K562 (cell line): Measurements from ENCODE around the gene PCED1B. TPM values are rescaled to one million over a fixed set of nuclear protein-coding genes. Genes with fewer than 3 reads are reported as not detected.

Source experiments
- CCAR2 ChIP-seq: fragments of 200-400 bp; formaldehyde crosslinking; IDR thresholded peaks from 2 replicates; pipeline ENCODE4 v1.6.1; 2017; ENCODE audit warnings: mild to moderate bottlenecking, low read depth, low read length
- CREB1 ChIP-seq, 2 experiments: sonication (generic) in 1 of 2; formaldehyde crosslinking in 1 of 2; IDR thresholded peaks; 2 replicates each; pipeline versions ENCODE4 v1.6.1 to v1.8.0; 2012 to 2022; ENCODE audit warnings: inconsistent platforms in 1 of 2, mild to moderate bottlenecking in 1 of 2, missing genetic modification reagents in 1 of 2, moderate library complexity in 1 of 2
- EP400 ChIP-seq: fragments of 450-650 bp; IDR thresholded peaks from 2 replicates; pipeline ENCODE4 v1.6.1; 2017; ENCODE audit warnings: antibody characterized with exemption, mild to moderate bottlenecking, moderate library complexity
- FOXK1 ChIP-seq: sonication (generic); formaldehyde crosslinking; IDR thresholded peaks from 2 replicates; pipeline ENCODE4 v1.8.0; 2022; ENCODE audit warnings: missing genetic modification reagents, mild to moderate bottlenecking, borderline replicate concordance
- HDAC3 ChIP-seq: fragments of 450-650 bp; IDR thresholded peaks from 2 replicates; pipeline ENCODE4 v1.6.1; 2018; ENCODE audit warnings: borderline replicate concordance, mild to moderate bottlenecking, moderate library complexity; ENCODE audit not compliant: partially characterized antibody
- IRF9 ChIP-seq: fragments of 450-650 bp; IDR thresholded peaks from 2 replicates; pipeline ENCODE4 v1.6.1; 2016; ENCODE audit warnings: missing biosample characterization, missing genetic modification characterization
- KAT2B ChIP-seq: IDR thresholded peaks from one replicate; pipeline ENCODE4 v1.6.1; 2012; ENCODE audit warnings: low read depth, mild to moderate bottlenecking, control low read depth, inconsistent platforms, low read length, moderate library complexity
- PBX2 ChIP-seq, 2 experiments: IDR thresholded peaks in 1 of 2; conservative IDR thresholded peaks in 1 of 2; 2 replicates each; pipeline ENCODE4 v1.6.1; 2016; ENCODE audit warnings: low read depth in 2 of 2, mild to moderate bottlenecking in 1 of 2, missing compliant biosample characterization in 1 of 2, missing genetic modification characterization in 1 of 2, moderate library complexity in 1 of 2
- POLR2AphosphoS2 ChIP-seq: IDR thresholded peaks from 2 replicates; pipeline ENCODE4 v1.6.1; 2012; ENCODE audit warnings: low read length, improper control_type of control experiment
- PRDM10 ChIP-seq: fragments of 450-650 bp; IDR thresholded peaks from 2 replicates; pipeline ENCODE4 v1.6.1; 2018; ENCODE audit not compliant: partially characterized antibody
- ZBTB34 ChIP-seq: fragments of 250-450 bp; sonication (Bioruptor Pico); IDR thresholded peaks from 2 replicates; pipeline ENCODE4 v1.8.0; 2021; ENCODE audit warnings: mild to moderate bottlenecking, moderate library complexity
- polyA plus RNA-seq, 8 experiments: library from polyadenylated mRNA; depleted of rRNA in 4 of 8; stranded (reverse) in 5 of 8; unstranded in 3 of 8; fragments of >200 nt; fragmentation: Nextera tagmentation in 2 of 8; fragmentation: Illumina TruSeq in 1 of 8; extraction: Ambion mirVana in 2 of 8; extraction: Trizol in 1 of 8; gene quantifications; 2 replicates each; pipeline versions ENCODE4 v1.2.1 to v1.2.3, GENCODE V29; 2011 to 2014; ENCODE audit warnings: inconsistent platforms in 1 of 8, missing spikeins in 1 of 8
- total RNA-seq, 7 experiments: library from RNA; depleted of rRNA in 6 of 7; stranded (reverse); fragments of >200 nt in 6 of 7; fragmentation: Illumina TruSeq in 2 of 7; extraction: Trizol in 2 of 7; gene quantifications; 2 replicates each; pipeline versions ENCODE4 v1.2.1 to v1.2.3, GENCODE V29; 2011 to 2021; ENCODE audit warnings: low replicate concordance in 1 of 7

PCED1B gene
- total and polyA plus RNA-seq, 9 of the 15 experiments (the other 6 are each of a cell fraction or from before 2014, with no cell fraction given), result 1.2 to 9.3 (median 2.5) TPM

GRCh38 chr12:47097276-47097896, 18.0 kb downstream of the PCED1B start (continued):
- no peak for TF ChIP-seq CCAR2
- TF ChIP-seq FOXK1 (CRISPR knock-in tag), result no peak
- TF ChIP-seq PBX2 (CRISPR knock-in tag; IDR thresholded peaks at IDR 0.05; ENCODE audit: low read depth), result no peak
- TF ChIP-seq PBX2 (tag; conservative IDR thresholded peaks at IDR 0.05; ENCODE audit: low read depth), result no peak
- TF ChIP-seq POLR2AphosphoS2, result no peak
- no peak for TF ChIP-seq PRDM10
- TF ChIP-seq CREB1 (IDR thresholded peaks at IDR 0.05), result no peak
- no peak for TF ChIP-seq CREB1 (CRISPR knock-in tag; IDR thresholded peaks at IDR 0.05)
- TF ChIP-seq KAT2B, result no peak
- TF ChIP-seq HDAC3, result no peak
- no peak for TF ChIP-seq EP400
- no peak for TF ChIP-seq IRF9
- TF ChIP-seq ZBTB34, result no peak
